ENCODE measurements around the gene LRP3.

DNA sequence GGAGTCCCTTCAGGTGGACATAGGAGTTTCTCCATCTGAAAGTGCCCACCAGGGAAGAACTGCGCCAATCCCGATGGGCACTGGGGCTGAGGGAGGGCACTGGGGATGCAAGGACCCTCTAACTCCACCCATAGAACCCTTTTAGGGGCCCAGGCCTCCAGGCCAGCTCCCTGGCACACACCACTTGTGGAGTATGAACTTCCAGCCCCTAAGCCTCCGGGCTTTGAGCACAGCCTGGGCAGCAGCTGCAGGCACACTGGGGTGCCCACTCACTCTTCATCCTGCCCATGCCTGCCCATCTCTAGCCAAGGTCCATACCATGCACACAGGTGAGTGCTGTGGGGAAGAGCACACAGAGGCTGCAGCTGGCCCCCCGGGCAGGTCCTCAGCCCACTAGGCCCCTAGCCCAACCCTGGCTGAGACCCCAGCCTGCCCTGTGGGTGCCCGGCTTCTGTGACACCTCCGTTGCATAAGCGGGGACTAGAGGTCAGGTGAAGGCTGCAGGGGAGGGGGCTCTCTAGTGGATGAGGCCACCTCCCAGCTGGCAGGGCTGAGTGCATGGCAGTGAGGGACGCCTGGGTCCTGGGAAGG lies 46.1 kb downstream of the LRP3 start:
- no peak for TF ChIP-seq POLR2A (IDR thresholded peaks at IDR 0.05)
- TF ChIP-seq, protein P1, sequence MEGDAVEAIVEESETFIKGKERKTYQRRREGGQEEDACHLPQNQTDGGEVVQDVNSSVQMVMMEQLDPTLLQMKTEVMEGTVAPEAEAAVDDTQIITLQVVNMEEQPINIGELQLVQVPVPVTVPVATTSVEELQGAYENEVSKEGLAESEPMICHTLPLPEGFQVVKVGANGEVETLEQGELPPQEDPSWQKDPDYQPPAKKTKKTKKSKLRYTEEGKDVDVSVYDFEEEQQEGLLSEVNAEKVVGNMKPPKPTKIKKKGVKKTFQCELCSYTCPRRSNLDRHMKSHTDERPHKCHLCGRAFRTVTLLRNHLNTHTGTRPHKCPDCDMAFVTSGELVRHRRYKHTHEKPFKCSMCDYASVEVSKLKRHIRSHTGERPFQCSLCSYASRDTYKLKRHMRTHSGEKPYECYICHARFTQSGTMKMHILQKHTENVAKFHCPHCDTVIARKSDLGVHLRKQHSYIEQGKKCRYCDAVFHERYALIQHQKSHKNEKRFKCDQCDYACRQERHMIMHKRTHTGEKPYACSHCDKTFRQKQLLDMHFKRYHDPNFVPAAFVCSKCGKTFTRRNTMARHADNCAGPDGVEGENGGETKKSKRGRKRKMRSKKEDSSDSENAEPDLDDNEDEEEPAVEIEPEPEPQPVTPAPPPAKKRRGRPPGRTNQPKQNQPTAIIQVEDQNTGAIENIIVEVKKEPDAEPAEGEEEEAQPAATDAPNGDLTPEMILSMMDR (IDR thresholded peaks at IDR 0.05 in 4 of 5, conservative IDR thresholded peaks at IDR 0.05 in 1 of 5): no peak
